Karpas-422 (cell line): ENCODE results near the gene SLC44A5. TPM values are rescaled to one million over a fixed set of nuclear protein-coding genes. Genes with fewer than 3 reads are reported as not detected.
A peak's percentile ranks its signal among the peaks of the same experiment; 100 is the strongest.
"Not testable (repeated sequence)": the region's sequence is repeated elsewhere in the genome, so short reads cannot be mapped to it uniquely, and the experiment has no call there.

Experiments used
- DNase-seq: peaks from one replicate; pipeline ENCODE4 v3.0.0-alpha.2; 2015
- H2AFZ ChIP-seq: fragments of 200-600 bp; sonication (generic); 2 replicates; pipeline ENCODE4 v1.6.1; 2014; ENCODE audit warnings: antibody characterized with exemption, low read length, mixed read lengths
- H3K27ac ChIP-seq: fragments of 200-600 bp; sonication (generic); 2 replicates; pipeline ENCODE4 v1.5.1; 2014; ENCODE audit warnings: mild to moderate bottlenecking, low read length, moderate library complexity
- H3K27me3 ChIP-seq: fragments of 200-600 bp; sonication (generic); 2 replicates; pipeline ENCODE4 v1.6.1; 2014; ENCODE audit warnings: low read length, mixed read lengths
- H3K36me3 ChIP-seq: fragments of 200-600 bp; sonication (generic); 2 replicates; pipeline ENCODE4 v1.6.1; 2014; ENCODE audit warnings: low read length, mixed read lengths; ENCODE audit not compliant: insufficient read depth
- H3K4me1 ChIP-seq: fragments of 200-600 bp; sonication (generic); 2 replicates; pipeline ENCODE4 v1.6.1; 2014; ENCODE audit warnings: mild to moderate bottlenecking, low read length, mixed read lengths
- H3K4me2 ChIP-seq: fragments of 200-600 bp; sonication (generic); 2 replicates; pipeline ENCODE4 v1.6.1; 2014; ENCODE audit warnings: low read length, low read depth, mild to moderate bottlenecking; ENCODE audit not compliant: poor library complexity, severe bottlenecking
- H3K4me3 ChIP-seq: fragments of 200-600 bp; sonication (generic); 2 replicates; pipeline ENCODE4 v1.5.1; 2014; ENCODE audit warnings: mild to moderate bottlenecking, antibody characterized with exemption, low read length, mixed read lengths
- H3K79me2 ChIP-seq: fragments of 200-600 bp; sonication (generic); 2 replicates; pipeline ENCODE4 v1.6.1; 2014; ENCODE audit warnings: mild to moderate bottlenecking, low read length, mixed read lengths
- H3K9ac ChIP-seq: fragments of 200-600 bp; sonication (generic); 2 replicates; pipeline ENCODE4 v1.6.0; 2014; ENCODE audit warnings: low read length
- H3K9me2 ChIP-seq: fragments of 200-600 bp; sonication (generic), shearing (Covaris generic); replicated peaks from 2 replicates; pipeline ENCODE4 v1.6.0; 2014; ENCODE audit warnings: mild to moderate bottlenecking, low read length, moderate library complexity; ENCODE audit not compliant: insufficient read depth
- H3K9me3 ChIP-seq: fragments of 300-700, 200-600 bp; sonication (generic); 2 replicates; pipeline ENCODE4 v1.6.1; 2014; ENCODE audit warnings: low read length, mixed read lengths
- H4K20me1 ChIP-seq: fragments of 200-600 bp; sonication (generic); 2 replicates; pipeline ENCODE4 v1.6.1; 2014; ENCODE audit warnings: mild to moderate bottlenecking, antibody characterized with exemption, low read length, low read depth; ENCODE audit not compliant: insufficient read depth
- total RNA-seq: library from RNA; depleted of rRNA; stranded (reverse); fragments of >200 nt; shearing (Covaris generic); gene quantifications from 2 replicates; pipeline ENCODE4 v1.2.3, GENCODE V29; 2014; ENCODE audit warnings: low replicate concordance

The SLC44A5 gene
- total RNA-seq, 1 experiment from 2014 or later: not detected

- not testable (repeated sequence) for H2AFZ ChIP-seq, H3K79me2 ChIP-seq, H3K4me3 ChIP-seq, H3K27me3 ChIP-seq, H3K9me3 ChIP-seq, H3K36me3 ChIP-seq, H3K9me2 ChIP-seq, H3K9ac ChIP-seq, H3K27ac ChIP-seq, H3K4me2 ChIP-seq, DNase-seq, H3K4me1 ChIP-seq, H4K20me1 ChIP-seq
These were observed 360.8 kb downstream of the SLC44A5 start for GRCh38 chr1:75250114-75250513.

- Histone ChIP-seq H3K9me2 (no peaks in the 10 kb centered on the region), H3K9ac (no peak overlapping the region), H2AFZ (no peak overlapping the region), H3K27me3 (no peaks in the 10 kb centered on the region), H3K4me2 (no peak overlapping the region), H3K4me1 (no peaks in the 10 kb centered on the region), H3K36me3 (no peaks in the 10 kb centered on the region), H4K20me1 (no peaks in the 10 kb centered on the region), H3K79me2 (no peaks in the 10 kb centered on the region), H3K9me3 (no peaks in the 10 kb centered on the region), H3K27ac (no peak overlapping the region), H3K4me3 (no peak overlapping the region)
- no peak for DNase-seq
These were observed 365.7 kb downstream of the SLC44A5 start for GRCh38 chr1:75245239-75245638.

GRCh38 chr1:75243124-75243523 lies 367.8 kb downstream of the SLC44A5 start:
- H3K36me3 ChIP-seq: no peaks in the 10 kb centered on the region
- no peak overlapping the region for H2AFZ ChIP-seq
- H3K79me2 ChIP-seq: no peaks in the 10 kb centered on the region
- DNase-seq: no peak
- H3K27ac ChIP-seq: no peak overlapping the region
- no peak overlapping the region for H3K4me2 ChIP-seq
- no peak overlapping the region for H3K4me3 ChIP-seq
- H3K9me3 ChIP-seq: no peaks in the 10 kb centered on the region
- no peak overlapping the region for H3K9ac ChIP-seq
- H3K27me3 ChIP-seq: no peaks in the 10 kb centered on the region
- H4K20me1 ChIP-seq: no peaks in the 10 kb centered on the region
- H3K4me1 ChIP-seq: no peaks in the 10 kb centered on the region
- no peaks in the 10 kb centered on the region for H3K9me2 ChIP-seq

GRCh38 chr1:75237316-75237715 lies 373.6 kb downstream of the SLC44A5 start:
- Histone ChIP-seq H3K27me3 (no peaks in the 10 kb centered on the region), H3K4me2 (no peak overlapping the region), H3K9me3 (no peaks in the 10 kb centered on the region), H2AFZ (no peak overlapping the region), H4K20me1 (no peaks in the 10 kb centered on the region), H3K27ac (no peak overlapping the region), H3K9ac (no peak overlapping the region), H3K36me3 (no peaks in the 10 kb centered on the region), H3K9me2 (no peaks in the 10 kb centered on the region), H3K4me3 (no peak overlapping the region), H3K4me1 (no peaks in the 10 kb centered on the region), H3K79me2 (no peaks in the 10 kb centered on the region)
- DNase-seq: no peak

GRCh38 chr1:75234562-75234961 lies 376.4 kb downstream of the SLC44A5 start:
- H3K79me2 ChIP-seq: no peaks in the 10 kb centered on the region
- no peaks in the 10 kb centered on the region for H3K9me3 ChIP-seq
- no peaks in the 10 kb centered on the region for H3K27me3 ChIP-seq
- no peaks in the 10 kb centered on the region for H4K20me1 ChIP-seq
- H3K4me1 ChIP-seq: no peaks in the 10 kb centered on the region
- H2AFZ ChIP-seq: no peak overlapping the region
- H3K9ac ChIP-seq: no peak overlapping the region
- H3K9me2 ChIP-seq: no peaks in the 10 kb centered on the region
- no peak overlapping the region for H3K4me3 ChIP-seq
- no peak overlapping the region for H3K27ac ChIP-seq
- no peak for DNase-seq
- H3K36me3 ChIP-seq: no peaks in the 10 kb centered on the region
- no peak overlapping the region for H3K4me2 ChIP-seq

GRCh38 chr1:75233302-75233929 lies 377.5 kb downstream of the SLC44A5 start:
- H3K4me3 ChIP-seq: no peak overlapping the region
- H3K9ac ChIP-seq: no peak overlapping the region
- H3K9me2 ChIP-seq: no peaks in the 10 kb centered on the region
- no peaks in the 10 kb centered on the region for H3K27me3 ChIP-seq
- no peaks in the 10 kb centered on the region for H3K9me3 ChIP-seq
- peak; percentile 68 for DNase-seq
- no peaks in the 10 kb centered on the region for H3K4me1 ChIP-seq
- no peaks in the 10 kb centered on the region for H3K79me2 ChIP-seq
- no peak overlapping the region for H3K27ac ChIP-seq
- no peak overlapping the region for H3K4me2 ChIP-seq
- no peaks in the 10 kb centered on the region for H3K36me3 ChIP-seq
- no peak overlapping the region for H2AFZ ChIP-seq
- H4K20me1 ChIP-seq: no peaks in the 10 kb centered on the region

GRCh38 chr1:75220072-75220471 lies 390.8 kb downstream of the SLC44A5 start:
- no peak for DNase-seq
- Histone ChIP-seq H3K9me2 (no peaks in the 10 kb centered on the region), H3K9ac (no peak overlapping the region), H2AFZ (no peak overlapping the region), H3K9me3 (no peaks in the 10 kb centered on the region), H4K20me1 (no peaks in the 10 kb centered on the region), H3K27me3 (no peaks in the 10 kb centered on the region), H3K4me2 (no peak overlapping the region), H3K27ac (no peak overlapping the region), H3K4me1 (no peaks in the 10 kb centered on the region), H3K4me3 (no peak overlapping the region), H3K79me2 (no peaks in the 10 kb centered on the region), H3K36me3 (no peaks in the 10 kb centered on the region)

GRCh38 chr1:75214017-75214416 lies 396.9 kb downstream of the SLC44A5 start:
- Histone ChIP-seq H3K27me3 (no peaks in the 10 kb centered on the region), H3K79me2 (no peaks in the 10 kb centered on the region), H3K4me2 (no peak overlapping the region), H3K27ac (no peak overlapping the region), H2AFZ (no peak overlapping the region), H3K36me3 (no peaks in the 10 kb centered on the region), H4K20me1 (no peaks in the 10 kb centered on the region), H3K4me1 (no peaks in the 10 kb centered on the region), H3K4me3 (no peak overlapping the region), H3K9me2 (no peaks in the 10 kb centered on the region), H3K9me3 (no peaks in the 10 kb centered on the region), H3K9ac (no peak overlapping the region)
- no peak for DNase-seq

GRCh38 chr1:75211648-75212047 lies 399.3 kb downstream of the SLC44A5 start:
- Histone ChIP-seq H3K4me2 (no peak overlapping the region), H3K79me2 (no peaks in the 10 kb centered on the region), H3K9me2 (no peaks in the 10 kb centered on the region), H3K27me3 (no peaks in the 10 kb centered on the region), H3K9me3 (no peaks in the 10 kb centered on the region), H2AFZ (no peak overlapping the region), H3K36me3 (no peaks in the 10 kb centered on the region), H3K9ac (no peak overlapping the region), H3K4me1 (no peaks in the 10 kb centered on the region), H4K20me1 (no peaks in the 10 kb centered on the region), H3K27ac (no peak overlapping the region), H3K4me3 (no peak overlapping the region)
- no peak for DNase-seq
